GM12878 (cell line): ENCODE results near the gene EMP2. TPM values are rescaled to one million over a fixed set of nuclear protein-coding genes. Genes with fewer than 3 reads are reported as not detected.

Source experiments
- ATF2 ChIP-seq: IDR thresholded peaks from 2 replicates; pipeline ENCODE4 v1.6.1; 2012; ENCODE audit warnings: low read length, inconsistent platforms
- BACH1 ChIP-seq: fragments of 450-650 bp; IDR thresholded peaks from 2 replicates; pipeline ENCODE4 v1.6.1; 2017; ENCODE audit warnings: mild to moderate bottlenecking, borderline replicate concordance
- BCL11A ChIP-seq: IDR thresholded peaks from 2 replicates; pipeline ENCODE4 v1.6.1; 2011; ENCODE audit warnings: low read depth, low read length
- BRCA1 ChIP-seq: IDR thresholded peaks from 2 replicates; pipeline ENCODE4 v1.6.1; 2011; ENCODE audit warnings: low read depth, low read length, improper control_type of control experiment
- CEBPB ChIP-seq, 2 experiments: fragments of 150-350 bp in 1 of 2; IDR thresholded peaks; 2 replicates each; pipeline ENCODE4 v1.6.1; 2012 to 2014; ENCODE audit warnings: low read depth in 2 of 2, low read length in 2 of 2, borderline replicate concordance in 1 of 2, inconsistent platforms in 1 of 2
- CHD4 ChIP-seq: fragments of 200-600 bp; sonication (generic); IDR thresholded peaks from 2 replicates; pipeline ENCODE4 v1.6.1; 2016; ENCODE audit warnings: mild to moderate bottlenecking
- CREB1 ChIP-seq: IDR thresholded peaks from 2 replicates; pipeline ENCODE4 v1.6.1; 2012; ENCODE audit warnings: low read depth, mild to moderate bottlenecking, inconsistent platforms
- E4F1 ChIP-seq: fragments of 450-650 bp; IDR thresholded peaks from 2 replicates; pipeline ENCODE4 v1.6.1; 2018; ENCODE audit warnings: borderline replicate concordance, mild to moderate bottlenecking; ENCODE audit not compliant: partially characterized antibody
- EGR1 ChIP-seq, 2 experiments: IDR thresholded peaks; 1 replicate in 1 of 2; 2 replicates in 1 of 2; pipeline ENCODE4 v1.6.1; 2011 to 2012; ENCODE audit warnings: low read depth in 2 of 2, low read length in 2 of 2, borderline replicate concordance in 1 of 2, mild to moderate bottlenecking in 1 of 2, moderate library complexity in 1 of 2
- ESRRA ChIP-seq: IDR thresholded peaks from 2 replicates; pipeline ENCODE4 v1.6.1; 2012; ENCODE audit warnings: mild to moderate bottlenecking, low read length, improper control_type of control experiment
- PBX3 ChIP-seq: IDR thresholded peaks from 2 replicates; pipeline ENCODE4 v1.6.1; 2011; ENCODE audit warnings: mild to moderate bottlenecking, low read depth, low read length, moderate library complexity; ENCODE audit not compliant: insufficient replicate concordance
- PRDM15 ChIP-seq: fragments of 450-650 bp; formaldehyde crosslinking; IDR thresholded peaks from 2 replicates; pipeline ENCODE4 v1.4.0; 2020; ENCODE audit warnings: mild to moderate bottlenecking, moderate library complexity
- TCF3 ChIP-seq: IDR thresholded peaks from 2 replicates; pipeline ENCODE4 v1.6.1; 2012; ENCODE audit warnings: low read depth, mild to moderate bottlenecking, low read length, borderline replicate concordance; ENCODE audit not compliant: insufficient read depth
- ZBED1 ChIP-seq: IDR thresholded peaks from 2 replicates; pipeline ENCODE4 v1.6.1; 2016; ENCODE audit warnings: borderline replicate concordance
- ZBTB11 ChIP-seq: fragments of 450-650 bp; formaldehyde crosslinking; IDR thresholded peaks from 2 replicates; pipeline ENCODE4 v1.5.0; 2022; ENCODE audit warnings: mild to moderate bottlenecking, missing genetic modification characterization
- ZNF24 ChIP-seq: fragments of 450-650 bp; IDR thresholded peaks from 2 replicates; pipeline ENCODE4 v1.6.1; 2017; ENCODE audit warnings: antibody characterized with exemption, mild to moderate bottlenecking
- ZNF384 ChIP-seq: IDR thresholded peaks from 2 replicates; pipeline ENCODE4 v1.6.1; 2012; ENCODE audit warnings: low read depth, mild to moderate bottlenecking, low read length, improper control_type of control experiment, borderline replicate concordance
- polyA plus RNA-seq, 11 experiments: library from polyadenylated mRNA; depleted of rRNA in 4 of 11; unstranded in 6 of 11; stranded (reverse) in 5 of 11; fragments of >200 nt; fragmentation: Nextera tagmentation in 4 of 11; fragmentation: Illumina TruSeq in 1 of 11; extraction: Ambion mirVana in 4 of 11; extraction: Trizol in 1 of 11; gene quantifications; 1 replicate in 1 of 11; 2 replicates in 10 of 11; pipeline versions ENCODE4 v1.2.1 to v1.2.3, GENCODE V29; 2011 to 2016; ENCODE audit warnings: inconsistent platforms in 2 of 11, missing spikeins in 2 of 11, low read depth in 1 of 11
- total RNA-seq, 4 experiments: library from RNA; depleted of rRNA in 3 of 4; stranded (reverse); fragments of >200 nt in 3 of 4; fragmentation: Illumina TruSeq in 1 of 4; extraction: Trizol in 1 of 4; gene quantifications; 2 replicates each; pipeline versions ENCODE4 v1.2.1 to v1.2.3, GENCODE V29; 2013 to 2021

The EMP2 gene
- total and polyA plus RNA-seq, 10 of the 15 experiments (the other 5 are each of a cell fraction or from before 2014, with no cell fraction given), result 0.41 to 10.4 (median 3.8) TPM

- TF ChIP-seq PBX3, result no peak
- TF ChIP-seq CHD4, result no peak
- TF ChIP-seq CREB1, result no peak
- TF ChIP-seq ZNF384, result no peak
- no peak for TF ChIP-seq BRCA1
- no peak for TF ChIP-seq TCF3
- no peak for TF ChIP-seq BACH1
- no peak for TF ChIP-seq PRDM15 (CRISPR knock-in tag)
- TF ChIP-seq ZBTB11, result no peak
- no peak for TF ChIP-seq ESRRA
- no peak for TF ChIP-seq EGR1 (IDR thresholded peaks at IDR 0.05; ENCODE audit: borderline replicate concordance in 1 of 2, low read depth in 2 of 2, low read length in 2 of 2)
- no peak for TF ChIP-seq CEBPB (IDR thresholded peaks at IDR 0.05; ENCODE audit: borderline replicate concordance in 1 of 2, low read depth in 2 of 2, low read length in 2 of 2)
- 0 out of 2 replicates have a peak, but pooled peaks have one; percentile 16 for TF ChIP-seq BCL11A
- no peak for TF ChIP-seq E4F1
- no peak for TF ChIP-seq ZNF24
- TF ChIP-seq ATF2, result no peak
- no peak for TF ChIP-seq ZBED1
These were observed 20.5 kb upstream of the EMP2 start (continued) for GRCh38 chr16:10600782-10601443.
